ENCODE data around the gene FYTTD1. TPM values are rescaled to one million over a fixed set of nuclear protein-coding genes. Genes with fewer than 3 reads are reported as not detected.
A peak's percentile ranks its signal among the peaks of the same experiment; 100 is the strongest.

The FYTTD1 gene
- total RNA-seq, 1 donor from 2014 or later = 84.2 TPM

GRCh38 chr3:197742787-197743186 lies 6.9 kb upstream of the FYTTD1 start:
- POLR2A ChIA-PET = interaction anchor here (0.7 to 1.3 kb wide), 3 partner anchors 9 to 1279 kb away, joined by 3 read pairs; no protein-coding TSS in a partner anchor
- intact Hi-C loops (cut with micrococcal nuclease) = no loop called here
- CTCF ChIA-PET = no interaction called here
- DNase-seq (no peak), ATAC-seq (ENCODE audit: low read depth) (no peak)
- Mint-ChIP-seq H3K27me3 (no peaks in the 10 kb centered on the region), H3K27ac (no peak overlapping the region), H3K36me3 (ENCODE audit: low read depth) (no peaks in the 10 kb centered on the region), H3K4me1 (peaks cover 8% of the 10 kb centered on the region), H3K4me3 (no peak overlapping the region), H3K9me3 (no peaks in the 10 kb centered on the region)
- no peak for TF ChIP-seq CTCF (IDR thresholded peaks at IDR 0.05)

GRCh38 chr3:197746209-197746608 lies 3.5 kb upstream of the FYTTD1 start:
- no peak for ATAC-seq (ENCODE audit: low read depth)
- H3K36me3 Mint-ChIP-seq (ENCODE audit: low read depth) = peaks cover 13% of the 10 kb centered on the region
- no peak overlapping the region for H3K27ac Mint-ChIP-seq
- ChIA-PET POLR2A (interaction anchor here (0.7 to 1.8 kb wide), 5 partner anchors 9 to 70 kb away, joined by 3 to 12 read pairs (median 4); no protein-coding TSS in a partner anchor), CTCF (interaction anchor here (1.1 kb wide), 1 partner anchor 32 kb away, joined by 3 read pairs; no protein-coding TSS in a partner anchor)
- H3K27me3 Mint-ChIP-seq = no peaks in the 10 kb centered on the region
- no peak overlapping the region for H3K4me3 Mint-ChIP-seq
- no peak for DNase-seq
- H3K4me1 Mint-ChIP-seq = peaks cover 18% of the 10 kb centered on the region
- no peaks in the 10 kb centered on the region for H3K9me3 Mint-ChIP-seq
- TF ChIP-seq CTCF (IDR thresholded peaks at IDR 0.05) = no peak
- intact Hi-C loops (cut with micrococcal nuclease) = no loop called here

- TF ChIP-seq CTCF (IDR thresholded peaks at IDR 0.05) = no peak
- CTCF ChIA-PET = interaction anchor here (1.1 kb wide), 1 partner anchor 33 kb away, joined by 3 read pairs; no protein-coding TSS in a partner anchor
- intact Hi-C loops (cut with micrococcal nuclease) = no loop called here
- no peak overlapping the region for H3K27ac Mint-ChIP-seq
- H3K27me3 Mint-ChIP-seq = no peaks in the 10 kb centered on the region
- POLR2A ChIA-PET = interaction anchor here (0.7 to 1.8 kb wide), 5 partner anchors 9 to 71 kb away, joined by 3 to 12 read pairs (median 4); no protein-coding TSS in a partner anchor
- H3K9me3 Mint-ChIP-seq = no peaks in the 10 kb centered on the region
- H3K36me3 Mint-ChIP-seq (ENCODE audit: low read depth) = peaks cover 13% of the 10 kb centered on the region
- H3K4me1 Mint-ChIP-seq = peaks cover 22% of the 10 kb centered on the region
- ATAC-seq (ENCODE audit: low read depth) = no peak
- H3K4me3 Mint-ChIP-seq = no peak overlapping the region
- no peak for DNase-seq
Observed at GRCh38 chr3:197746801-197747237, 2.9 kb upstream of the FYTTD1 start.

GRCh38 chr3:197748597-197749314 lies 927 bp upstream of the FYTTD1 start:
- no peak for TF ChIP-seq CTCF (IDR thresholded peaks at IDR 0.05)
- intact Hi-C loops (cut with micrococcal nuclease) = loop anchor here (1.0 kb wide), 5 partner anchors 12 to 149 kb away; partner anchors contain the start of gene RUBCN
- DNase-seq (no peak), ATAC-seq (ENCODE audit: low read depth) (no peak)
- ChIA-PET CTCF (interaction anchor here (0.7 to 1.6 kb wide), 12 partner anchors 8 to 79 kb away, joined by 3 to 5 read pairs (median 3); partner anchors contain the start of gene RUBCN), POLR2A (interaction anchor here (0.5 to 3.9 kb wide), 13 partner anchors 11 to 75 kb away, joined by 3 to 61 read pairs (median 3); partner anchors contain the start of genes LRCH3 and RUBCN)
- H3K27ac Mint-ChIP-seq = peak overlapping the region; percentile 94
- peak overlapping the region; percentile 97 for H3K4me3 Mint-ChIP-seq
- H3K4me1 Mint-ChIP-seq = peaks cover 34% of the 10 kb centered on the region
- no peaks in the 10 kb centered on the region for H3K27me3 Mint-ChIP-seq
- H3K9me3 Mint-ChIP-seq = no peaks in the 10 kb centered on the region
- peaks cover 13% of the 10 kb centered on the region for H3K36me3 Mint-ChIP-seq (ENCODE audit: low read depth)

- ChIA-PET POLR2A (interaction anchor here (0.7 to 3.9 kb wide), 11 partner anchors 11 to 75 kb away, joined by 3 to 61 read pairs (median 4); partner anchors contain the start of genes LRCH3 and RUBCN), CTCF (interaction anchor here (0.7 to 1.6 kb wide), 9 partner anchors 13 to 79 kb away, joined by 3 to 5 read pairs (median 3); partner anchors contain the start of gene RUBCN)
- no peak for DNase-seq
- Mint-ChIP-seq H3K27me3 (no peaks in the 10 kb centered on the region), H3K4me1 (peaks cover 38% of the 10 kb centered on the region), H3K4me3 (peak overlapping the region; percentile 97), H3K36me3 (ENCODE audit: low read depth) (peaks cover 13% of the 10 kb centered on the region), H3K9me3 (no peaks in the 10 kb centered on the region), H3K27ac (peak overlapping the region; percentile 94)
- no peak for TF ChIP-seq CTCF (IDR thresholded peaks at IDR 0.05)
- intact Hi-C loops (cut with micrococcal nuclease) = loop anchor here (1.0 kb wide), 5 partner anchors 13 to 150 kb away; partner anchors contain the start of gene RUBCN
- peak; percentile 48 for ATAC-seq (ENCODE audit: low read depth)
Observed at GRCh38 chr3:197749315-197749600, 425 bp upstream of the FYTTD1 start.

Data from activated B cell treated with CpG ODN at 0.5 μM for 24 hours (primary cell).